ENCODE results near the gene NKAIN1. TPM values are rescaled to one million over a fixed set of nuclear protein-coding genes. Genes with fewer than 3 reads are reported as not detected.

NKAIN1 gene
- polyA plus RNA-seq, 1 donor (not counting 4 experiments of a cell fraction or from before 2014, with no cell fraction given), result not detected

DNA sequence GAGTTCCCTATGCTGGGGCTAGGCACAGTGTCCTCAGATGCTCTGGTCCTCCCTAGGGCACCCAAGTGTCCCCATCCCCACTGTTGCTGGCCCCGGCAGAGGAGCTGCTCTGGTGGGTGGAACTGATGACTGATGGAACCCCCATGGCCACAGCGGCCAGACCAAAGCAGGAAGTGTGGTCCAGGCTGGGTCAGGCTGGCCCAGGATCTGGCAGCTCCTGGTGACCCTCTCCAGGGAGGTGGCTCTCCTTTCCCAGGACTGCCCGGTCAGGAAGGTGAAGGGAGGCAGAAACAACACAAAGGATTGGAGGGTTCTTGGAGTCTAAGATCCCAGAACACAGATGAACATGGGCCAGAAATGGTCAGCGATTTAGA lies 1.1 kb downstream of the NKAIN1 start:
- dilution Hi-C loops (cut with MboI; ENCODE audit: extremely low pct_ligation_motif_present, low sequenced_read_pairs), result no loop called here
- peaks cover 3% of the 10 kb centered on the region for H4K20me1 ChIP-seq (ENCODE audit: control insufficient read depth, extremely low read depth, insufficient read depth, low read length)
- no peak for TF ChIP-seq EZH2 (IDR thresholded peaks at IDR 0.05; ENCODE audit: low read length)
- TF ChIP-seq, protein P1, sequence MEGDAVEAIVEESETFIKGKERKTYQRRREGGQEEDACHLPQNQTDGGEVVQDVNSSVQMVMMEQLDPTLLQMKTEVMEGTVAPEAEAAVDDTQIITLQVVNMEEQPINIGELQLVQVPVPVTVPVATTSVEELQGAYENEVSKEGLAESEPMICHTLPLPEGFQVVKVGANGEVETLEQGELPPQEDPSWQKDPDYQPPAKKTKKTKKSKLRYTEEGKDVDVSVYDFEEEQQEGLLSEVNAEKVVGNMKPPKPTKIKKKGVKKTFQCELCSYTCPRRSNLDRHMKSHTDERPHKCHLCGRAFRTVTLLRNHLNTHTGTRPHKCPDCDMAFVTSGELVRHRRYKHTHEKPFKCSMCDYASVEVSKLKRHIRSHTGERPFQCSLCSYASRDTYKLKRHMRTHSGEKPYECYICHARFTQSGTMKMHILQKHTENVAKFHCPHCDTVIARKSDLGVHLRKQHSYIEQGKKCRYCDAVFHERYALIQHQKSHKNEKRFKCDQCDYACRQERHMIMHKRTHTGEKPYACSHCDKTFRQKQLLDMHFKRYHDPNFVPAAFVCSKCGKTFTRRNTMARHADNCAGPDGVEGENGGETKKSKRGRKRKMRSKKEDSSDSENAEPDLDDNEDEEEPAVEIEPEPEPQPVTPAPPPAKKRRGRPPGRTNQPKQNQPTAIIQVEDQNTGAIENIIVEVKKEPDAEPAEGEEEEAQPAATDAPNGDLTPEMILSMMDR (optimal IDR thresholded peaks at IDR 0.05 in 1 of 3, IDR thresholded peaks at IDR 0.05 in 1 of 3, conservative IDR thresholded peaks at IDR 0.05 in 1 of 3; ENCODE audit: extremely low read depth in 1 of 3, insufficient read depth in 2 of 3, low read length in 3 of 3), result no peak
- H3K79me2 ChIP-seq (ENCODE audit: control insufficient read depth, insufficient read depth, low read length), result no peaks in the 10 kb centered on the region
- H3K4me1 ChIP-seq (ENCODE audit: control insufficient read depth, extremely low read depth, insufficient read depth, low read length), result no peaks in the 10 kb centered on the region
- peaks cover 49% of the 10 kb centered on the region for H3K27me3 ChIP-seq (ENCODE audit: control insufficient read depth, extremely low read depth, insufficient read depth, low read length)
- H3K9ac ChIP-seq (ENCODE audit: control insufficient read depth, extremely low read depth, insufficient read depth, low read length), result no peak overlapping the region
- no peak for DNase-seq (ENCODE audit: low read depth, low spot score)
- H3K9me1 ChIP-seq (ENCODE audit: control insufficient read depth, extremely low read depth, insufficient read depth, low read length), result peaks cover 2% of the 10 kb centered on the region
- H3K4me3 ChIP-seq (ENCODE audit: control insufficient read depth in 2 of 3, extremely low read depth in 1 of 3, insufficient read depth in 2 of 3, low read depth in 1 of 3, low read length in 3 of 3), result no peak overlapping the region
- FAIRE-seq, result no peak
- no peaks in the 10 kb centered on the region for H3K9me3 ChIP-seq (ENCODE audit: control insufficient read depth, low read depth, low read length)
- H3K27ac ChIP-seq (ENCODE audit: control insufficient read depth, insufficient read depth, low read length), result no peak overlapping the region
- H3K4me2 ChIP-seq (ENCODE audit: control insufficient read depth, extremely low read depth, insufficient read depth, low read depth, low read length), result peak overlapping the region; percentile 58
- H3K36me3 ChIP-seq (ENCODE audit: control insufficient read depth in 2 of 2, extremely low read depth in 1 of 2, insufficient read depth in 2 of 2, low read length in 2 of 2), result no peaks in the 10 kb centered on the region
- H2AFZ ChIP-seq (ENCODE audit: control insufficient read depth, low read length), result no peak overlapping the region

DNA sequence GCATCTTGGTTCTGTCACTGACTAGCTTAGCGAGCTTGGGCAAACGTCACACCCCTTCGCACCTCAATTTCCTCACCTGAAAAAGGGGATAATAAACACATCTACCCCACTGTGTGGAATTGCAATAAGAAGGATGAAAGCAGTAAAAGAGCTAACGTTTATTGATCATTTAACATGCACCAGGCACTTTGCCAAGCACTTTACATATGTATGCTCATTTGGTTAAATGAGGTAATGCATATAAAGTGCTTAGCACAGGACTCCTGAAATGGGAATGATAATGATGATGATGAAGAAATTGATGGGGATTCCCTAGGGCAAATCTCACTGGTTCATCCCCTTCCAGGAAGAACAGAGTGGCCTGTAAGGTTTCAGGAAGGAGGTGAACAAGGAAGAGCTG lies 4.8 kb downstream of the NKAIN1 start:
- Histone ChIP-seq H3K9me3 (ENCODE audit: control insufficient read depth, low read depth, low read length) (no peaks in the 10 kb centered on the region), H3K9me1 (ENCODE audit: control insufficient read depth, extremely low read depth, insufficient read depth, low read length) (peaks cover 2% of the 10 kb centered on the region), H3K4me2 (ENCODE audit: control insufficient read depth, extremely low read depth, insufficient read depth, low read depth, low read length) (no peak overlapping the region), H3K4me1 (ENCODE audit: control insufficient read depth, extremely low read depth, insufficient read depth, low read length) (no peaks in the 10 kb centered on the region), H3K27me3 (ENCODE audit: control insufficient read depth, extremely low read depth, insufficient read depth, low read length) (peaks cover 34% of the 10 kb centered on the region), H3K27ac (ENCODE audit: control insufficient read depth, insufficient read depth, low read length) (no peak overlapping the region), H3K9ac (ENCODE audit: control insufficient read depth, extremely low read depth, insufficient read depth, low read length) (no peak overlapping the region), H3K4me3 (ENCODE audit: control insufficient read depth in 2 of 3, extremely low read depth in 1 of 3, insufficient read depth in 2 of 3, low read depth in 1 of 3, low read length in 3 of 3) (no peak overlapping the region), H2AFZ (ENCODE audit: control insufficient read depth, low read length) (no peak overlapping the region), H3K36me3 (ENCODE audit: control insufficient read depth in 2 of 2, extremely low read depth in 1 of 2, insufficient read depth in 2 of 2, low read length in 2 of 2) (no peaks in the 10 kb centered on the region), H4K20me1 (ENCODE audit: control insufficient read depth, extremely low read depth, insufficient read depth, low read length) (no peaks in the 10 kb centered on the region), H3K79me2 (ENCODE audit: control insufficient read depth, insufficient read depth, low read length) (no peaks in the 10 kb centered on the region)
- FAIRE-seq, result no peak
- dilution Hi-C loops (cut with MboI; ENCODE audit: extremely low pct_ligation_motif_present, low sequenced_read_pairs), result no loop called here
- no peak for DNase-seq (ENCODE audit: low read depth, low spot score)
- TF ChIP-seq, protein P1 (optimal IDR thresholded peaks at IDR 0.05 in 1 of 3, IDR thresholded peaks at IDR 0.05 in 1 of 3, conservative IDR thresholded peaks at IDR 0.05 in 1 of 3; ENCODE audit: extremely low read depth in 1 of 3, insufficient read depth in 2 of 3, low read length in 3 of 3), result no peak
- TF ChIP-seq EZH2 (IDR thresholded peaks at IDR 0.05; ENCODE audit: low read length), result no peak
